Kidney capillary endothelial cell (primary cell): ENCODE data around the gene LAMA2.
"Not testable (repeated sequence)": the region's sequence is repeated elsewhere in the genome, so short reads cannot be mapped to it uniquely, and the experiment has no call there.

Experiments
- DNase-seq: peaks from one replicate; pipeline ENCODE4 v3.0.0-alpha.2; 2018; ENCODE audit warnings: low spot score

Gene LAMA2

DNA sequence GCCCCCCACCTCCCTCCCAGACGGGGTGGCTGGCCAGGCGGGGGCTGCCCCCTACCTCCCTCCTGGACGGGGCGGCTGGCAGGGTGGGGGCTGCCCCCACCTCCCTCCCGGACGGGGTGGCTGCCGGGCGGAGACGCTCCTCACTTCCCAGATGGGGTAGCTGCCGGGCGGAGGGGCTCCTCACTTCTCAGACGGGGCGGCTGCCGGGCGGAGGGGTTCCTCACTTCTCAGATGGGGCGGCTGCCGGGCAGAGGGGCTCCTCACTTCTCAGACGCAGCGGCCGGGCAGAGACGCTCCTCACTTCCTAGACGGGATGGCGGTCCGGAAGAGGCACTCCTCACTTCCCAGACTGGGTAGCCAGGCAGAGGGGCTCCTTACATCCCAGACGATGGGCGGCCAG lies 205.5 kb downstream of the LAMA2 start:
- DNase-seq, result not testable (repeated sequence)

GRCh38 chr6:129089357-129089756 lies 206.4 kb downstream of the LAMA2 start:
- no peak for DNase-seq

DNA sequence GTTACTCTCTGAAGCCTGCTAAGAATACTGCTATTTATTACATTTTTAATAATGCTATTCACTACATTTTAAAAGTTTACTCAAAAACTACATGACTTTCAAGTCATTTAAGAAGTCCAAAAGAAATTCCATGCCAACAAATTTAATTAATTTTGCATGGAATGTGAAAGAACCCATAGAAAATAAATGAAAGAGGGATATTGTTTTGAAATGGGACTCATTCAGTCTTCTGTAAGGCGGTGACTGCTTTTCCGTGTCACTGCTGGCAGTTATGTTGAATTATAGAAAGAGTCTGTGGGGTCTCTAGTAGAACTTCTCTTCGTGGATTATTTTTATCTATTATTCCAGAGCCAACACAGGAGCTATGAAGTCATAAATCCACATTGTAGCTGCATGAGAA lies 211.2 kb downstream of the LAMA2 start:
- no peak for DNase-seq

DNA sequence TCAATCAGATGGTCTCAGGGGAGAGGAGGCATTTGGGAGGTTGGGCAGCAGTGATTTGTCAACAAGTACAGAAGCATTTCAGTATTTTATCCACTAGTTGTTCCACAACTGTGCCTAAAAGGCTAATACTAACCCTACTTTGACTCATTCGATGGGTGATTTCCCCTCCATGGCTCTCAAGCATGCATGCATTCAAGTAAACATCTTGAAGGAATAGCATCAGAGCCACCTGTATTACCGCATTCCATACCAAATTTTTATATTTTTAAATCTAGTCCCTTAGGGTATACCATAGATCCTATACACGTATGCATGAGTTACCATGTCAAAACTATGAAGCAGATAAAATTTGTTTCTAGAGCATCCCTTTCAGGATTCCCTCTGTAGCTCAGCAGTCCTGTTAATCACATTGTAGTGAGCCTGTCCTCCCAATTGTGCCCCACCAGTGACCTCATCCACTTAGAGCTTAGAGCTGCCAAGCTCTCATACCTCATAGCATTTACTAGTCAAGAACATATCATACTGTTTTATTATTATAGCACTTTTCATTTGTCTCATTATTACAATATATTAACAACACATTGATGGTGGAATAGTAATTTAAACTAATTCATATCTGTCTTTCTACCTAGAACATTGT lies 213.8 kb downstream of the LAMA2 start:
- DNase-seq, result no peak

GRCh38 chr6:129098061-129098553 lies 215.2 kb downstream of the LAMA2 start:
- no peak for DNase-seq

DNA sequence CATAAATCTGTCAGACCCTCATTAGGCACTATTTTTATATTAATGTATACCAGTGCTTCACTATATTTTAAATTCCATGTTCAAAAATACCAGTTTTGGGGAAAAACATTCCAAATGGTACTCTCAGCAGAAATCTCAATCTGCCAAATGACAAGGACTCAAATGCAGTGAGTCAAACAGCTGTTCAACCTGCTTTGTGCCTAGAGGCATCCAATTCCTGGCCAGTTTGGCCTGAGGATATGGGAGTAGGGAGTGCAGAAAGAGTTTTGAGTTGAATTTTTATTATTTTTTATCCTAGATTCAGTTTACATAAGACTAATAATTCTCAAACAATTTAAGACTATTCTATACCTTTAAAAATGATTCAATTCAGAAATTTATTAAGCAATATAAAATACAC lies 216.8 kb downstream of the LAMA2 start:
- DNase-seq, result no peak

DNA sequence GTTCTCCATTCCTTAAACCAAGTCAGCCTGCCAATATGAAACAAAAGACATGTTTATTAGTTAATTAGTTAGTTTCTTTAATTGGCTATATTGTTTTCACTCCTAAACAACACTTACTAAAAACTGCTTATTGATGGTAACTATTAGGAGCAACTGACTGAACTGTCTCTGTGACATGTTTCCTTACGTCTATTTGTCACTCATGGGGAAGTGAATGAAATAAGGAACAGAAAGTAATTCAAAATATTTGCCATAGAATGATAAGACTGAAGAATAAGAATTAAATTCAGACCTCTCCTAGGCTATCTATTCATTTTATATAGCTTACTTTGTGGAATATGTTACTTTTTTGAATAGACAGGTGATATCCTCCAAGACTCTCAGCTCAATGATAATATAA lies 217.2 kb downstream of the LAMA2 start:
- no peak for DNase-seq

DNA sequence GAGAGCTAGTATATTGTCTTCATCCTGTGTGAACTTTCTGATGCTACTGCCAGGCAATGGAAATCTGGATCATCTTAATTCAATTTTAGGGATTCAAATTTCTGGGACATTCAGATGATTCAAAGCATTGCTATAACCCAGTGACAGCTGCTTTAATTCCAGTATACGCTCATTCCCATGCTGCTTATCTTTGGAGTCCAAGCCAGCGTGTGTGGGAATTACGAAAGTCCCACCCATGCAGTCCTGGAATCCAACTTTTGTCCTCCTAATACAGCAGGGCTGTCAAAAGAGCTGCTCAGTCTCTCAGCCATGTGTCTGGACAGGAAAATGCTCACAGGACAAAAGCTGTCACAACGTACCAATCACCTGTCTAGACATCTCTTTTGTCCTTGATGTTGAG lies 219.8 kb downstream of the LAMA2 start:
- no peak for DNase-seq

- peak; percentile 4 for DNase-seq
Measured at GRCh38 chr6:129104131-129104530, 221.2 kb downstream of the LAMA2 start.

GRCh38 chr6:129104560-129104959 lies 221.6 kb downstream of the LAMA2 start:
- DNase-seq, result no peak

DNA sequence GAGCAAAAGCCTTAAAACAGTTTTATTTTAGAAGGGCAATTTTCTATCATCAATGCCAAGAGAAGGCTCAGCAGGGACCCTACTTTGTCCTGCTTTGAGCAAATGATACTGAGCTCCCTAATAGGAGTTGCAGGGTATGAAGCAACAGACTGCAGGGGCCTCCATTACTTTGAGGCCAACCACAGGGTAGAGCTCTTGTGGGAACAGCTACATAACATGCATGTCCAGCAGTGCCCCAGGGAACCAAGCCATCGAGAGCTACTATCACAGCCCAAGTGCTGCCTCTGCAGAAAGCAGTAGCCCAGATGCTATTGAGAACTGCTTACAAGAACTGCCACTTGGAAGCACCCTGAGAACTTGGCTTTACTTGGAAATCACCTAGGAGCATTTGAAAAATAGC lies 222.1 kb downstream of the LAMA2 start:
- no peak for DNase-seq

DNA sequence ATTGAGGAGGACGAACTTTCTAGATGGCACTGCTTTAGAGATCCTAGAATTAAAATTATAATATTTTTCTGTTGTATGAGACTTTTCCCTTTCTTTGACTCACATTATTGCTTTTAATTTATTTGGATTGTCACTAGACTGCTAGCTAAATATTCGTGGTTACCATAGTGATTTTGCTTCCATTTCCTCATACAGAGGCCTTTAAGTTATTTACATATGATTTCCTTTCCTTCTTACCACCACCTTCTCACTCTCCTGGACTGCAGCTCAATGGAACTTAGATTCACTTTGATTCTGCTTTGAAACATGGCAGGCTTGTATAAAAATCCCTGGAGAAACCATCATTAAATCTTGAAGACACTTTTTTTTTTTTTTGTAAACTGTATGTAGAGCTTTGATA lies 222.9 kb downstream of the LAMA2 start:
- no peak for DNase-seq

GRCh38 chr6:129108337-129108736 lies 225.4 kb downstream of the LAMA2 start:
- DNase-seq, result no peak

DNA sequence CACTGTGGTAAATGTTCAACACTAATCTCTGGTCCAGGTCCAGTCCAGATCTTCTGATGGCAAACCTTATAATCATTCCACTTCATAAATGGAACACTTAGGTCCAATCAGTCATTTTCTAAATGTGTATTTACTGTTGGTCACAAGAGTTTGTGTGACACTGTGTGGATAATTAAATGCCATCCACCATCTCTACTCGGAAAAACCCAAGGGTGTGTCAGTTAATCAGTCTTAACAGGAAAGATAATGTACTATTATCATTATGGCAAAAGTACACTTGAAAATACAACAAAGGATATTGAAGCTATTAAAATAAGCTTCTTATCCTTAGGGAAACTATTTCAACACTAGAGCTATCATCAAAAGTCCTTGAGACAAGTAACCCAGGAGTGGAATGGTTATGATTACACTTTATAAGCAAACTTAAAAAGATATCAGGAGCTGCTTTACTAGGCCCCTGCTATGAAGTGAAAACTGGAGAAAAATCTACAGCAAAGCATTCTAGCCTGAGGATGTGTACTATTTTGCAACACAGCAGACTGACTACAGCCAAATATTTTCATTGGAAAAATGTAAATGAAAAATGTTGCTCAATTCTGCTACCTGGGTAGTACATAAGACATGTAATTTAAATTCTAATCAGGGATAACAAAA lies 227.9 kb downstream of the LAMA2 start:
- no peak for DNase-seq

GRCh38 chr6:129111346-129111745 lies 228.4 kb downstream of the LAMA2 start:
- DNase-seq, result no peak

DNA sequence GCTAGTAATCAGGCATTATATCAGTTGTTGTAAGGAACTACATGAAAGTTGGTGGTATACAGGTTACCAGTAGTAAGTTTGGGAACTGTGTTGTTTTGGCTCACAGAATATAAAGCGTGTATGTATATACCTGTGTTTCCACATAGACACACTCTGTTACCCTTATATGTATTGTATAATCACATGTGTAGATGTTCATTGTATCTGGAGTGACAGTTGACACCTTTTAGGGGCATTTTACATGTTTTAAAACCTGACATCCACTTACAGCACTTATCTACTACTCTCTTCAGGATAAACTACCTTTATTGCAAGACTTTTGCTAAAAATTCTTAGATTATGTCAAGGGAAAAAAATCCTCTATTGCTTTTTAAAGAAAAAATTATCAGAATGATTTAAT lies 228.9 kb downstream of the LAMA2 start:
- DNase-seq, result no peak

- DNase-seq, result no peak
Measured at GRCh38 chr6:129112591-129112990, 229.7 kb downstream of the LAMA2 start.

GRCh38 chr6:129113637-129114036 lies 230.7 kb downstream of the LAMA2 start:
- DNase-seq, result no peak

DNA sequence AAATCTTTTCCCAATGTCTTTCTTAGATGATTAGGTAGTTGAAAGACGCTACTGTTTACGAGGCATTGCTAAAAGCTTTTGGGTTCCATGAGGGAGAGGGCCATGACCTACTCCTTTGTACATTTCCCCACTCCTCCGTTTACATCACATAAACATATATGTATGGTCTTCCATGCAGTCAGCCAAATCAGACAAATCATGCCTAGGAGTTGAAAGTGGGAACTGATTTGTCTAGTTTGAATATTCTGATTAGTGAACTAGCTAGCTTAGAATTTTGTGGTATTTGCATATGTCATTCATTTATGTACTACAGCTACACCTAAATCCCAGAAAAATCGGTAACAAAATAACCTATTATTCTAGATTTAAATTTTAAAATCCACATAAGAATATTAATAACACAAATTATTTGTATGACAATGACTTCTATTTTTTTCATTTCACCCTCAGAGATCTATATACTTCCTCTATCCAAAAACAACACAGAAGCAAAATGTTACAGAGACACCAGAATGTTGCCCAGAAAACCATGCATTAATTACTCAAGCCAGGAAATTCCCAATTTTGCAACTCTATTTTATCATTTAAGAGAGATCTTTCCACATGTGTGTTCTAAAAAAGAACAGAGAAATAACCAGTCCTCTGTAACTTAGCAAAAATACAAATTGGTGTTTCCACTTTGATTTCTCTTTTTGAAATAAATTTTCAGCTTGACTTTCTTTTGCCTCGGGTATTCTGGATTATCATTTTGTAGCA lies 231.9 kb downstream of the LAMA2 start:
- DNase-seq, result no peak

DNA sequence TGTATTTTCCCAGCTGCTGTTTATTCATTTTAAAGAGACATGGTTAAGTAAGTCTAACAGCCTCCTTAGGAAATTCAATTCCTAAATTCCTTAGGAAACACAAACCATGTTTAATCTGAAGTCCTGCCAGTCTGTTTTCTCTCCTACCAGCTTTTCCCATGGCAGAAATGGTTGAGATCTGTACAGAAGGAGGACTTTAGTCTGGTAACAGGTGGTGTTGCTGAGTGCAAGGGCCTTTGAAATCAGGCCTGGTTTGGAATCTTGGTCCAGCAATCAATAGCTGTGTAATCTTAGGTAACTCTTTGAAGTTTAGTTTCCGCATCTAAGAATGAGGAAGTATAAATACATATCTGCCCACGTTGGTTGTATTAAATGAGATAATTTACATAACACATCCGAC lies 232.5 kb downstream of the LAMA2 start:
- no peak for DNase-seq

GRCh38 chr6:129117355-129117754 lies 234.4 kb downstream of the LAMA2 start:
- DNase-seq, result no peak

DNA sequence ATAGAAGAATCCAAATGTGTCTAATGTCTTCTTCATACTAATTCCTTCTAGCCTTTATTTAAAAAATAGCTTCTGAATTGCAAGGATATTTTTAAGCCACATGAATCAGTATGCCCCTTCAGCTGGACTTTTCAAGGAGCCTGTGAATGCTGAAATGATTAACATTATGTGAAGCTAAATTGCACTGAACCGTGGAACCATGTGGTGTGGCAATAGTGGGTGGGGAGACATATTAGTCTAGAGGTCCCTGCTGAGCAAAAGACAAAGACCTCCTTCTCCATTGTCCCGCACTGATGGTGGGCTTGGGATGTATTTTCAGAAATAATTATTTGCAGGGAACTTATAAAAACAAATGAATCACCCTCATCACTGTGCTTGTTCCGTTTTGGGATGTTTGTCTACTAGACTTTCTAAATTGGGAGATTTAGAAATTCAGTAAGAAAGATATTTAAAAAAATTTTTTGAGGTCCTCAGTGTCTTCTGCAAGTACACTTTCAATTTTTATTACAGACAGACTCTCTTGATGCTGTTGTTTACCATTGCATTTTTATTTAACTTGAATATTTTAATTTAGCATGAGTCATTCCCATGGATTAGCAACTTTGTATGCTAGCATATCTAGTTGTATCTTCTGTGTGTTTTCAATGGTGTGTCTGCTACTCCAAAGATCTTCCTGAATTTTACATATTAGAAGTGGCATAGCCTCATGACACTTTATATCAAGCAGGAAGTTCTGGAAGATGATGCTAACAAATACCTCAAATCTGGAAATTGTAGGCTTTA lies 238.1 kb downstream of the LAMA2 start:
- DNase-seq, result no peak
